Measurements from ENCODE around the gene SMTNL2. TPM values are rescaled to one million over a fixed set of nuclear protein-coding genes. Genes with fewer than 3 reads are reported as not detected.

Gene SMTNL2
- total RNA-seq (2022; extraction: Qiagen RNA extraction; ENCODE audit: low read depth), result 0.12 to 0.99 TPM (median 0.31 TPM) in 5 replicates

GRCh38 chr17:4584101-4584916 lies at the start of gene SMTNL2:
SMTNL2 (plus strand) TSS chr17:4584529; CDS start chr17:4584606, 77 bp downstream.

GRCh38 chr17:4554997-4555799 lies 29.1 kb upstream of the SMTNL2 start, which contains the start of gene MYBBP1A:
MYBBP1A (minus strand) TSS chr17:4555384; CDS start chr17:4555324, 60 bp downstream.

DNA sequence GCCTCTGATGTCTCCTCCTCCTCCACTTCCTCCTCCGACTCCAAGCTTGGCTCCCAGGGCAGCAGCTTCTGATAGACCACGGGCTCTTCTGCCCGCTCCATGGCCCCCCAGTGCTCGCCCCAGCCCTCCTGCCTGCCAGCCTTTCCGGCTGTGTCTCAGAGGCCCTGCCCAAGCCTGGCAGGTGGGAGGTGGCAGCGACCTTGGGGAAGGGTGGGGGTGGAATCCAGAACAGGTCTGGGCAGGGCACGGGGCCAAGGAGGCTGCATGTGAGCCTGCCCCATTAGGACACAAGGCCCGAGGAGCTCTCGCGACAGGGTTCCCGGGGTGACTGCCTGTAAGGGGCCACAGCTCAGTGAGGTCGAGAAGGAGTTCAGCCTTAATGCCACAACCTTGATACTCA lies 23.9 kb upstream of the SMTNL2 start, which contains the start of gene GGT6:
Gene GGT6 (minus strand): TSS at position 157 of the 400 bp plus-strand sequence. CDS start 56 bp downstream, at position 101.

GRCh38 chr17:4641297-4642195 lies 57.2 kb downstream of the SMTNL2 start, which contains the start of gene ALOX15:
ALOX15 (minus strand) TSS chr17:4641678; CDS start chr17:4641651, 27 bp downstream.

Other genes starting within 250 kb of the SMTNL2 start
- gene UBE2G1, start 217.9 kb upstream of the SMTNL2 start, total RNA-seq (2022; extraction: Qiagen RNA extraction; ENCODE audit: low read depth), result 73.1 to 95.8 TPM (median 92.1 TPM) in 5 replicates
- gene SPNS3, start 150.6 kb upstream of the SMTNL2 start, total RNA-seq (2022; extraction: Qiagen RNA extraction; ENCODE audit: low read depth), result 0.05 TPM in 1 of 5 replicates, not detected in the others
- gene SPNS2, start 85.6 kb upstream of the SMTNL2 start, total RNA-seq (2022; extraction: Qiagen RNA extraction; ENCODE audit: low read depth), result 7.3 to 13.9 TPM (median 10.7 TPM) in 5 replicates
- gene MYBBP1A, start 29.1 kb upstream of the SMTNL2 start, total RNA-seq (2022; extraction: Qiagen RNA extraction; ENCODE audit: low read depth), result 102 to 120 TPM (median 113 TPM) in 5 replicates
- gene GGT6, start 24.0 kb upstream of the SMTNL2 start, total RNA-seq (2022; extraction: Qiagen RNA extraction; ENCODE audit: low read depth), result not detected in 5 replicates
- 0.11 to 0.30 TPM (median 0.28 TPM) in 3 of 5 replicates, not detected in the others for gene ALOX15, start 57.1 kb downstream of the SMTNL2 start, total RNA-seq (2022; extraction: Qiagen RNA extraction; ENCODE audit: low read depth)
- 69.8 to 79.6 TPM (median 75.3 TPM) in 5 replicates for gene PELP1, start 119.6 kb downstream of the SMTNL2 start, total RNA-seq (2022; extraction: Qiagen RNA extraction; ENCODE audit: low read depth)
- 52.6 to 70.1 TPM (median 59.6 TPM) in 5 replicates for gene ARRB2, start 126.1 kb downstream of the SMTNL2 start, total RNA-seq (2022; extraction: Qiagen RNA extraction; ENCODE audit: low read depth)
- 42.2 to 45.1 TPM (median 43.9 TPM) in 5 replicates for gene MED11, start 146.9 kb downstream of the SMTNL2 start, total RNA-seq (2022; extraction: Qiagen RNA extraction; ENCODE audit: low read depth)
- gene ZMYND15, start 155.3 kb downstream of the SMTNL2 start, total RNA-seq (2022; extraction: Qiagen RNA extraction; ENCODE audit: low read depth), result 0.28 to 1.0 TPM (median 0.46 TPM) in 5 replicates
- 16.1 to 21.4 TPM (median 18.9 TPM) in 5 replicates for gene CXCL16, start 155.4 kb downstream of the SMTNL2 start, total RNA-seq (2022; extraction: Qiagen RNA extraction; ENCODE audit: low read depth)
- 0.48 to 0.91 TPM (median 0.65 TPM) in 5 replicates for gene TM4SF5, start 187.4 kb downstream of the SMTNL2 start, total RNA-seq (2022; extraction: Qiagen RNA extraction; ENCODE audit: low read depth)
- gene VMO1, start 201.8 kb downstream of the SMTNL2 start, total RNA-seq (2022; extraction: Qiagen RNA extraction; ENCODE audit: low read depth), result 0.79 to 2.0 TPM (median 1.4 TPM) in 5 replicates
- not detected in 5 replicates for gene GLTPD2, start 204.4 kb downstream of the SMTNL2 start, total RNA-seq (2022; extraction: Qiagen RNA extraction; ENCODE audit: low read depth)
- gene PSMB6, start 211.6 kb downstream of the SMTNL2 start, total RNA-seq (2022; extraction: Qiagen RNA extraction; ENCODE audit: low read depth), result 459 to 524 TPM (median 508 TPM) in 5 replicates
- gene PLD2, start 222.6 kb downstream of the SMTNL2 start, total RNA-seq (2022; extraction: Qiagen RNA extraction; ENCODE audit: low read depth), result 18.8 to 28.4 TPM (median 23.5 TPM) in 5 replicates
- gene MINK1, start 248.8 kb downstream of the SMTNL2 start, total RNA-seq (2022; extraction: Qiagen RNA extraction; ENCODE audit: low read depth), result 51.5 to 62.4 TPM (median 57.5 TPM) in 5 replicates

All from A549 treated with CpdA at 1 μM for 4 hours (cell line).